SK-N-SH treated with all-trans-retinoic acid at 6 μM for 48 hours (cell line): Measurements from ENCODE around the gene TMUB1.

Source experiments
- ATAC-seq: fragments of 200-7000 bp; cut with Tn5 transposase; 3 replicates; pipeline ENCODE4 v1.9.1; 2020; ENCODE audit warnings: mild to moderate bottlenecking, moderate library complexity
- ARNTL ChIP-seq: fragments of 450-650 bp; formaldehyde crosslinking; IDR thresholded peaks from 2 replicates; pipeline ENCODE4 v1.5.0; 2020; ENCODE audit warnings: low read depth, mild to moderate bottlenecking, moderate library complexity, borderline replicate concordance
- BACH2 ChIP-seq: fragments of 250-450 bp; sonication (Bioruptor Pico); IDR thresholded peaks from 2 replicates; pipeline ENCODE4 v1.9.0; 2021; ENCODE audit warnings: mild to moderate bottlenecking, borderline replicate concordance
- CSDC2 ChIP-seq: fragments of 250-450 bp; sonication (Bioruptor Pico); IDR thresholded peaks from 2 replicates; pipeline ENCODE4 v1.5.0; 2020; ENCODE audit warnings: mild to moderate bottlenecking, moderate library complexity
- ESRRG ChIP-seq: fragments of 250-450 bp; sonication (Bioruptor Pico); IDR thresholded peaks from 2 replicates; pipeline ENCODE4 v1.6.1; 2021; ENCODE audit warnings: mild to moderate bottlenecking
- ISL1 ChIP-seq: fragments of 250-450 bp; sonication (Bioruptor Pico); IDR thresholded peaks from 2 replicates; pipeline ENCODE4 v2.1.2; 2022; ENCODE audit warnings: mild to moderate bottlenecking, moderate library complexity
- OSR1 ChIP-seq: fragments of 250-450 bp; sonication (Bioruptor Pico); IDR thresholded peaks from 2 replicates; pipeline ENCODE4 v1.8.0; 2022; ENCODE audit warnings: moderate library complexity, mild to moderate bottlenecking, inconsistent platforms
- PPARA ChIP-seq: fragments of 250-450 bp; sonication (Bioruptor Pico); IDR thresholded peaks from 2 replicates; pipeline ENCODE4 v1.5.0; 2020; ENCODE audit warnings: mild to moderate bottlenecking, borderline replicate concordance
- RARB ChIP-seq: fragments of 250-450 bp; sonication (Bioruptor Pico); IDR thresholded peaks from 2 replicates; pipeline ENCODE4 v1.8.0; 2021; ENCODE audit warnings: mild to moderate bottlenecking, moderate library complexity
- SNAI2 ChIP-seq: fragments of 250-450 bp; sonication (Bioruptor Pico); IDR thresholded peaks from 2 replicates; pipeline ENCODE4 v1.5.0; 2020; ENCODE audit warnings: mild to moderate bottlenecking, moderate library complexity
- TCF4 ChIP-seq: fragments of 250-450 bp; sonication (Bioruptor Pico); IDR thresholded peaks from 2 replicates; pipeline ENCODE4 v1.8.0; 2021; ENCODE audit warnings: mild to moderate bottlenecking, moderate library complexity, borderline replicate concordance
- TOX ChIP-seq: fragments of 250-450 bp; sonication (Bioruptor Pico); IDR thresholded peaks from 2 replicates; pipeline ENCODE4 v1.8.0; 2021; ENCODE audit warnings: mild to moderate bottlenecking, moderate library complexity, borderline replicate concordance
- ZC3H10 ChIP-seq: fragments of 250-450 bp; sonication (Bioruptor Pico); IDR thresholded peaks from 2 replicates; pipeline ENCODE4 v1.5.1; 2021; ENCODE audit warnings: mild to moderate bottlenecking, moderate library complexity
- ZFP3 ChIP-seq: fragments of 250-450 bp; sonication (Bioruptor Pico); IDR thresholded peaks from 2 replicates; pipeline ENCODE4 v1.5.0; 2020; ENCODE audit warnings: mild to moderate bottlenecking, moderate library complexity
- ZFP30 ChIP-seq: fragments of 450-650 bp; formaldehyde crosslinking; IDR thresholded peaks from 2 replicates; pipeline ENCODE4 v1.5.0; 2022; ENCODE audit warnings: mild to moderate bottlenecking, moderate library complexity
- ZNF565 ChIP-seq: fragments of 450-650 bp; formaldehyde crosslinking; conservative IDR thresholded peaks from 2 replicates; pipeline ENCODE4 v1.5.0; 2020; ENCODE audit warnings: low read depth, mild to moderate bottlenecking, moderate library complexity
- ZNF70 ChIP-seq: fragments of 450-650 bp; formaldehyde crosslinking; IDR thresholded peaks from 2 replicates; pipeline ENCODE4 v1.5.0; 2020; ENCODE audit warnings: mild to moderate bottlenecking, moderate library complexity
- ZNF8 ChIP-seq: fragments of 450-650 bp; formaldehyde crosslinking; IDR thresholded peaks from 2 replicates; pipeline ENCODE4 v1.5.0; 2020; ENCODE audit warnings: mild to moderate bottlenecking, moderate library complexity
- TF ChIP-seq, protein P1 (sequence below): fragments of 250-450 bp; sonication (Bioruptor Pico); IDR thresholded peaks from 2 replicates; pipeline ENCODE4 v1.5.1; 2020; ENCODE audit warnings: low read depth, mild to moderate bottlenecking, moderate library complexity
- TF ChIP-seq, protein P2 (sequence below): fragments of 250-450 bp; sonication (Bioruptor Pico); IDR thresholded peaks from 2 replicates; pipeline ENCODE4 v1.5.0; 2020; ENCODE audit warnings: mild to moderate bottlenecking, moderate library complexity
- TF ChIP-seq, protein P3 (sequence below): fragments of 250-450 bp; sonication (Bioruptor Pico); IDR thresholded peaks from 2 replicates; pipeline ENCODE4 v1.5.1; 2021; ENCODE audit warnings: mild to moderate bottlenecking, moderate library complexity
- TF ChIP-seq, protein P4 (sequence below): fragments of 250-450 bp; sonication (Bioruptor Pico); IDR thresholded peaks from 2 replicates; pipeline ENCODE4 v1.8.0; 2020; ENCODE audit warnings: mild to moderate bottlenecking, moderate library complexity, borderline replicate concordance

The TMUB1 gene

DNA sequence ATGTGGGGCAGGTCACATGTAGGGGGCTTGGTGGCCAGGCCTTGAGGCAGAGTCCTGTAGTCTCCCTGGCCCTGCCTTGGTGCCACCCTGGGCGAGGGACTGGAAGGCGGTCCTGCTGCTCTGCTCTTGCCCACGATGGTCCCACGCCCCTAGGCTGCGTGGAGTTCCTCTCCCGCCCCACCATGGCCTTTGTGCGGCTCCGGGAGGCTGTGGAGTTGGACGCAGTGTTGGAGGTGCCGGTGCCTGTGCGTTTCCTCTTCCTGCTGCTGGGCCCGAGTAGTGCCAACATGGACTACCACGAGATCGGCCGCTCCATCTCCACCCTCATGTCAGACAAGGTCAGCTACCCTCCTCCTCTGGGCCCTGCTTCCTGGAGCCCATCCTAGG is 12.7 kb downstream of the TMUB1 start:
- no peak for ATAC-seq
- TF ChIP-seq BACH2 = no peak
- no peak for TF ChIP-seq TOX (CRISPR knock-in tag)
- no peak for TF ChIP-seq ZC3H10 (CRISPR knock-in tag)
- TF ChIP-seq SNAI2 (CRISPR knock-in tag) = no peak
- no peak for TF ChIP-seq PPARA (CRISPR knock-in tag)
- TF ChIP-seq ISL1 = no peak
- TF ChIP-seq CSDC2 = no peak
- TF ChIP-seq ESRRG (CRISPR knock-in tag) = no peak
- no peak for TF ChIP-seq ZNF565 (CRISPR knock-in tag)
- no peak for TF ChIP-seq TCF4 (CRISPR knock-in tag)
- TF ChIP-seq, protein P1, sequence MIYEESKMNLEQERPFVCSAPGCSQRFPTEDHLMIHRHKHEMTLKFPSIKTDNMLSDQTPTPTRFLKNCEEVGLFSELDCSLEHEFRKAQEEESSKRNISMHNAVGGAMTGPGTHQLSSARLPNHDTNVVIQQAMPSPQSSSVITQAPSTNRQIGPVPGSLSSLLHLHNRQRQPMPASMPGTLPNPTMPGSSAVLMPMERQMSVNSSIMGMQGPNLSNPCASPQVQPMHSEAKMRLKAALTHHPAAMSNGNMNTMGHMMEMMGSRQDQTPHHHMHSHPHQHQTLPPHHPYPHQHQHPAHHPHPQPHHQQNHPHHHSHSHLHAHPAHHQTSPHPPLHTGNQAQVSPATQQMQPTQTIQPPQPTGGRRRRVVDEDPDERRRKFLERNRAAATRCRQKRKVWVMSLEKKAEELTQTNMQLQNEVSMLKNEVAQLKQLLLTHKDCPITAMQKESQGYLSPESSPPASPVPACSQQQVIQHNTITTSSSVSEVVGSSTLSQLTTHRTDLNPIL (CRISPR knock-in tag) = no peak
- TF ChIP-seq ARNTL = no peak
- TF ChIP-seq ZFP3 (CRISPR knock-in tag) = no peak

DNA sequence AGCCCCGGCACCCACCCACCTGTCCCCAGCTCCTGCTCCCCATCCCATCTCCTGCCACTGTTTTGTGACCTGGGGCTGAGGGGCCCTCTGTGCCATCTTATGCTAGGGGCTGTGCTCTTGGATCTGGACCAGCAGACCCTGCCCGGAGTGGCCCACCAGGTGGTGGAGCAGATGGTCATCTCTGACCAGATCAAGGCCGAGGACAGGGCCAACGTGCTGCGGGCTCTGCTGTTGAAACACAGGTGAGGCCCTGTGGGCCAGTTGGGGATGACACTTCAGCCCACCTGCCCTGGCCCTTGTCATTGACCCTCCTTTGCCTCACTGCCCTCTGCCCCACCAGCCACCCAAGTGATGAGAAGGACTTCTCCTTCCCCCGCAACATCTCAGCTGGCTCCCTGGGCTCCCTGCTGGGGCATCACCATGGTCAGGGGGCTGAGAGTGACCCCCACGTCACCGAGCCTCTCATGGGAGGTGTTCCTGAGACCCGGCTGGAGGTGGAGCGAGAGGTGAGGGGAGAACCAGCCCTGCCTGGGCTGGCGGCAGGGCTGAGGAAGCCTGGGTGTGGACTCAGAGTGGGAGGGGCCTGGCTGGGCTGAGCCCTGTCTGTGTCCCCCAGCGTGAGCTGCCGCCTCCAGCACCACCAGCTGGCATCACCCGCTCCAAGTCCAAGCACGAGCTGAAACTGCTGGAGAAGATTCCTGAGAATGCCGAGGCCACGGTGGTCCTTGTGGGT is 13.3 kb downstream of the TMUB1 start:
- TF ChIP-seq TOX (CRISPR knock-in tag) = no peak
- no peak for TF ChIP-seq RARB
- TF ChIP-seq, protein P2, sequence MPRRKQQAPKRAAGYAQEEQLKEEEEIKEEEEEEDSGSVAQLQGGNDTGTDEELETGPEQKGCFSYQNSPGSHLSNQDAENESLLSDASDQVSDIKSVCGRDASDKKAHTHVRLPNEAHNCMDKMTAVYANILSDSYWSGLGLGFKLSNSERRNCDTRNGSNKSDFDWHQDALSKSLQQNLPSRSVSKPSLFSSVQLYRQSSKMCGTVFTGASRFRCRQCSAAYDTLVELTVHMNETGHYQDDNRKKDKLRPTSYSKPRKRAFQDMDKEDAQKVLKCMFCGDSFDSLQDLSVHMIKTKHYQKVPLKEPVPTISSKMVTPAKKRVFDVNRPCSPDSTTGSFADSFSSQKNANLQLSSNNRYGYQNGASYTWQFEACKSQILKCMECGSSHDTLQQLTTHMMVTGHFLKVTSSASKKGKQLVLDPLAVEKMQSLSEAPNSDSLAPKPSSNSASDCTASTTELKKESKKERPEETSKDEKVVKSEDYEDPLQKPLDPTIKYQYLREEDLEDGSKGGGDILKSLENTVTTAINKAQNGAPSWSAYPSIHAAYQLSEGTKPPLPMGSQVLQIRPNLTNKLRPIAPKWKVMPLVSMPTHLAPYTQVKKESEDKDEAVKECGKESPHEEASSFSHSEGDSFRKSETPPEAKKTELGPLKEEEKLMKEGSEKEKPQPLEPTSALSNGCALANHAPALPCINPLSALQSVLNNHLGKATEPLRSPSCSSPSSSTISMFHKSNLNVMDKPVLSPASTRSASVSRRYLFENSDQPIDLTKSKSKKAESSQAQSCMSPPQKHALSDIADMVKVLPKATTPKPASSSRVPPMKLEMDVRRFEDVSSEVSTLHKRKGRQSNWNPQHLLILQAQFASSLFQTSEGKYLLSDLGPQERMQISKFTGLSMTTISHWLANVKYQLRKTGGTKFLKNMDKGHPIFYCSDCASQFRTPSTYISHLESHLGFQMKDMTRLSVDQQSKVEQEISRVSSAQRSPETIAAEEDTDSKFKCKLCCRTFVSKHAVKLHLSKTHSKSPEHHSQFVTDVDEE (CRISPR knock-in tag) = no peak
- TF ChIP-seq ZFP30 (CRISPR knock-in tag) = no peak
- no peak for TF ChIP-seq TCF4 (CRISPR knock-in tag)
- no peak for TF ChIP-seq ZFP3 (CRISPR knock-in tag)
- TF ChIP-seq, protein P3, sequence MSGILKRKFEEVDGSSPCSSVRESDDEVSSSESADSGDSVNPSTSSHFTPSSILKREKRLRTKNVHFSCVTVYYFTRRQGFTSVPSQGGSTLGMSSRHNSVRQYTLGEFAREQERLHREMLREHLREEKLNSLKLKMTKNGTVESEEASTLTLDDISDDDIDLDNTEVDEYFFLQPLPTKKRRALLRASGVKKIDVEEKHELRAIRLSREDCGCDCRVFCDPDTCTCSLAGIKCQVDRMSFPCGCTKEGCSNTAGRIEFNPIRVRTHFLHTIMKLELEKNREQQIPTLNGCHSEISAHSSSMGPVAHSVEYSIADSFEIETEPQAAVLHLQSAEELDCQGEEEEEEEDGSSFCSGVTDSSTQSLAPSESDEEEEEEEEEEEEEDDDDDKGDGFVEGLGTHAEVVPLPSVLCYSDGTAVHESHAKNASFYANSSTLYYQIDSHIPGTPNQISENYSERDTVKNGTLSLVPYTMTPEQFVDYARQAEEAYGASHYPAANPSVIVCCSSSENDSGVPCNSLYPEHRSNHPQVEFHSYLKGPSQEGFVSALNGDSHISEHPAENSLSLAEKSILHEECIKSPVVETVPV (CRISPR knock-in tag) = no peak
- TF ChIP-seq, protein P1 (CRISPR knock-in tag) = no peak
- no peak for TF ChIP-seq SNAI2 (CRISPR knock-in tag)
- TF ChIP-seq ISL1 = no peak
- TF ChIP-seq OSR1 = no peak
- TF ChIP-seq ZNF565 (CRISPR knock-in tag) = no peak
- TF ChIP-seq ZNF8 = no peak
- TF ChIP-seq, protein P4, sequence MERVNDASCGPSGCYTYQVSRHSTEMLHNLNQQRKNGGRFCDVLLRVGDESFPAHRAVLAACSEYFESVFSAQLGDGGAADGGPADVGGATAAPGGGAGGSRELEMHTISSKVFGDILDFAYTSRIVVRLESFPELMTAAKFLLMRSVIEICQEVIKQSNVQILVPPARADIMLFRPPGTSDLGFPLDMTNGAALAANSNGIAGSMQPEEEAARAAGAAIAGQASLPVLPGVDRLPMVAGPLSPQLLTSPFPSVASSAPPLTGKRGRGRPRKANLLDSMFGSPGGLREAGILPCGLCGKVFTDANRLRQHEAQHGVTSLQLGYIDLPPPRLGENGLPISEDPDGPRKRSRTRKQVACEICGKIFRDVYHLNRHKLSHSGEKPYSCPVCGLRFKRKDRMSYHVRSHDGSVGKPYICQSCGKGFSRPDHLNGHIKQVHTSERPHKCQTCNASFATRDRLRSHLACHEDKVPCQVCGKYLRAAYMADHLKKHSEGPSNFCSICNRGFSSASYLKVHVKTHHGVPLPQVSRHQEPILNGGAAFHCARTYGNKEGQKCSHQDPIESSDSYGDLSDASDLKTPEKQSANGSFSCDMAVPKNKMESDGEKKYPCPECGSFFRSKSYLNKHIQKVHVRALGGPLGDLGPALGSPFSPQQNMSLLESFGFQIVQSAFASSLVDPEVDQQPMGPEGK (CRISPR knock-in tag) = no peak
- no peak for TF ChIP-seq ARNTL
- TF ChIP-seq ZC3H10 (CRISPR knock-in tag) = no peak
- no peak for TF ChIP-seq ESRRG (CRISPR knock-in tag)
- no peak for TF ChIP-seq ZNF70
- no peak for TF ChIP-seq CSDC2
- TF ChIP-seq, all 23 proteins: peak for 0
- no peak for ATAC-seq
